HG03066 (cell line): ENCODE data around the gene GRM7.

ENCODE experiments used
- ATAC-seq: cut with Tn5 transposase; IDR thresholded peaks from one replicate; pipeline ENCODE4 v1.9.1; 2021; ENCODE audit warnings: low read depth; ENCODE audit not compliant: unreplicated experiment

GRM7 gene

DNA sequence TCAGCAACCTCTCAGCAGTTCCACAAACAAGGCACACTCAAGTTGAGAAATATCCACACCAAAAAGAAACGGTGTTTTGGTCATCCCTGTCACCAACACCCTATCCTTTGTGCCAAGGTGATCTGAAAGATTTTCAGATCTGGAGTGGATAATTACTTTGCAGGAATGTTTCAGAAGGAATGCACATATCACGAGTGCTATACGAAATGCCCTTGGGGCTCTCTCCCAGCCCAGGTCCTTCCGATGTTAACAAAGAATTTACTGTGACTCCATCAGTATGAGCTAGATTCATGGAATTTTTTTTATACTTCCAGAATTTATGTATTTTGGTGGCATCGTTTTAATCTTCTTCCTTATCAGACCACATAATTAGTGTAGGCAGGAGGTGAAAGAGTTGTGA, 105.0 kb downstream of the GRM7 start:
- ATAC-seq, result no peak

DNA sequence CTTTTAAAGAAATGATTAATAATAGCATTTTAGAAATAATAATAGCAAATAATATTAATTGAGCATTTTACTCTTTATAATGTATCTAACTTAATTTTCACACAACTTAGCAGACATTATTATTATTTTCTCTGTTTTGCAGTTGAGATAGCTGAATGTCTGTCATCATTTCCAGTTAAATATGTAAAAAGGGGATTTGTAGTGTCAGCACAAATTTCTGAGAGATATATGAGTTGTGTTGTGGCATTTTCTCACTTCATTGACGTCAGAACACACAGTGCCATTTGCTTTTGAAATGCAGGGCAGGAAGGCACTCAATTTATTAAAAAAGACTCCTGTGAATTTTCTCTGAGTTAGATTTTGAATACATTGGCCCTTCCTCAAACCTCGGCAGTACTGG, 111.0 kb downstream of the GRM7 start:
- no peak for ATAC-seq

DNA sequence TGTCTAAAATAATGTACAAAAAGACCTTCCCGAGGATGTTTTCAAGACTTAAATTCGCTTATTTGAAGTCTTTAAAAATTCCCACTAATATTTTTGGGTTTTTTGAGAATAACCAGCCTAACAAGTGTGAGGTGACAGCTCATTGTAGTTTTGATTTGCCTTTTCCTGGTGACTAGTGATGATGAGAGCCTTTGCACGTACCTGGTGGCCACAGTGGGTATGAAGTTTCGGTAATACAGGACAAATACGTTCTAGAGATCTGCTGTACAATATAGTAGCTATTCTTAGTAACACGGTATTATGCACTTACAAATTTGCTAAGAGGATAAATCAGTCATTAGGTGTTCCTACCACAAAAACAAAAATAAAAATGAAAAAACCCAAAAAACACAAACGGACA, 124.9 kb downstream of the GRM7 start:
- no peak for ATAC-seq

DNA sequence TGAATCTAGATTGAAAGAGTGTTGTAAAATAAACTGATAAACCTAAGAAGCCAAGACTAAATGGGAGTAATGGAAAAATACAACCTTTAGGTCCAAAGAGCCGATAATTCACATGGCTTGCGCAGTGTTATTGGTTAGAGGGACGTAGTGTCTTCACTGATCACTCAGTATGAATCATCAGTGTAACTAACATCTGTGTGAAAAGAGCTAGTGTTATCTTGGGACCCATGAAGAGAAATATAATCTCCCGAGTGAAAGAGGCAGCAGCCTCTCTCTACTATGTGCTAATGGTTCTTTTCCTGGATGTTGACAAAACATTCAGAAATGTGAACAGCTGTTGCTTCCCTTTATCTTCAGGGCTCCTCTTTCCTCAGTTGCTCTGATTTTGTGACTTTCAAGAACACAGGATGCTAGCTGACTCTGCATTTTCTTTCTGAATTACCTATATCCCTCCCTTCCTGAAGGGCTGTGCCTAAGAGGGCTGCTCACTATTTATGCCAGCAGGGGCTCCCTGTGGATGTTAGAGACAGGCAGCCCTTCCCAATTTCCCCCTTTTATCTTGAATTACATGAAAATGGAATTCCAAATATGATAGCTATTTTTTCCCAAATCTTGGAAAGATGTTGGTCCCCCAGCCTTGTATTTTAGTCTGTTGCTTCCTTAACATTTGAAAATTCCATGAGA, 128.8 kb downstream of the GRM7 start:
- no peak for ATAC-seq

DNA sequence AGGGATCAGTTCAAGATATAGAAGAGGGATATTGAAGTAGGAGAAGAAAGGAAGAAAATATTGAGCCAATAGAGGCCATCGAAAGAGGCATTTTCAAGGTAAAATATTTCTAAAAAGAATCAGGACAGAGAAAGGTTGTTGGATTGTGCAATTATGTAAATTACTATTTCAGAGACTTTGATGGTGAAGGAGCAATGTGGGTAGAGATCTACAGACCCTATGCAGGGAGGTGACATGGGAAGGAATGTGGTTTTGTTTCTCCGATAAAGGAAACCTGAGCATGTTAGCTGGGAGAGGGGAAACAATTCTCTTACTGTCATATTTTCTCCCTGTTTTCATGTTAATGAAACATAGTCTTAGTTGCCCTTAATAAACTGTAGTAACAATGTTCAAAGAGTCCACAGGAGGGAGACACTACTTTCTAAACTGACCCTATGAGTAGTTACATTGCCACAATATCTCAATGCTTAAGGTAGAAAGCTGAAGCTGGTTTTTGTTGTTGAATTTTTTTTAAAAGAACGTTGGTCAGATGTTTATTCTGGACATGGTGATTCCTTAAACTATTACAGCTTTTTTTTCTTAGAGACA, 133.3 kb downstream of the GRM7 start:
- no peak for ATAC-seq

DNA sequence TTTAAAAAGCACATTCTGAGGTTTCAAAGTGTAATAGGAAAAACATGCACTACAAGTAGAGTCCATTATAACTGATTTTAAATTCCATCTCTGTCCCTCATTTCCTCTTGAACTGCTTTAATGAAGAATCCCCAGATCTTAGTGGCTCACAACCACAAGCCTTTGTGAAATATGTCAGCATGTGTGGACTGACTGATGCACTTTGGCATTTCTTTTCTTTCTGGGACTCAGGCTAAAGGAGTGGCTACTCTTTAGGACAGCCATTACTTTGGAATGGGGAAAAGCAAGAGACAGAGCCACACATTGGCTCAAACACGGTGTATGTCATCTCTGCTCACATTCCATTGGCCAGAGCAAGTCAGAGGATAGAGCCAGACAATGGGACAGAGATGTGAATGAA, 139.6 kb downstream of the GRM7 start:
- ATAC-seq, result no peak

DNA sequence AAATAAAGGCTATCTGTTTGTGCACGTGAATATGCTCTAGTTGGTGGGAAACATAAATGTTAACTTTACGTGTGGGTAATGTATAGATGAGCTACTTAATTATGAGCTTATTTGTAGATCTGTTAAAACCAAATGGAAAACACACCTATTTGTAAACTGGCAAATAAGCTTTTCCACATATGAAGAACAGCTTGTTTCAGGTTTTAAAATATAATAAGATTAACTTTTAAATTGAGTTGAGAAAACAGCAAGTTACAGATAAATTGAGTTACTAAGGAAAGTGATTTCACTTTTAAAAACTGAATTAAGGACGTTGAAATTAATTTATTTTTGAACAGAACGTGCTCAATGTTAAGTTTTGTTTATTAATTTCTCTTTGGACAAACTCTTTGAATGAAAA, 140.5 kb downstream of the GRM7 start:
- no peak for ATAC-seq

DNA sequence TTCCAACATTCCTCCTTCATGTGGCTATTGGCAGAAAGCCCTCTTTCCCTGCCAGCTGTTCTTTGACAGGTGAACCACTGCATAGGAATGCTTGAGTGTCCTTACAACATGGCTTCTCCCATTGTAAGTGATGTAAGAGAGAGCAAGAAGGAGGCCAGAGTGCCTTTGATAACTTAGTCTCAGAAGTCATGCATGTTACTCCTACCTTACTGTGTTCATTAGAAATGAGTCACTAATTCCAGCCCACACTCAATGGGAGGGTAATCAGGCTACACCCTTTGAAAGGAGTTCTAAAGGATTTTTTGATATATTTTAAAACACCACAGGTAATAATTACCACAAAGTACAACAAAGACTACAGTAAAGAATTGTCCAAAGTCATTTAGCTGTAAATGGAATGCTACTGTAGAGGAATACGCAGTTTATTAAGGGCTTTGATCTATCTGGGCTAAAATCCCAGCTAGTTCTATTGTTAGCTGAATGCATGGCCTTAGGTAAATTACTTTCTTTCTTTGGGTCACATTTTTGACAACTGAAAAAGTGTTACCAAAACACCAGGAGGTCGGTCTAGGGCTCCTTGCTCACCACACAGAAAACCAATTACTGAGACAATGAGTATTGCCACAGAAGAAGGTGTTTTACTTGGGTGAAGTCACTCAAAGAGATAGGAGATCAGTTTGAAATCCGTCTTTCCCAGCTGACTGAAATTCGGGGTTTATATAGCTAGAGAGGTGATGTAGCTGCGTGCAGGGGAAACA, 154.9 kb downstream of the GRM7 start:
- no peak for ATAC-seq

DNA sequence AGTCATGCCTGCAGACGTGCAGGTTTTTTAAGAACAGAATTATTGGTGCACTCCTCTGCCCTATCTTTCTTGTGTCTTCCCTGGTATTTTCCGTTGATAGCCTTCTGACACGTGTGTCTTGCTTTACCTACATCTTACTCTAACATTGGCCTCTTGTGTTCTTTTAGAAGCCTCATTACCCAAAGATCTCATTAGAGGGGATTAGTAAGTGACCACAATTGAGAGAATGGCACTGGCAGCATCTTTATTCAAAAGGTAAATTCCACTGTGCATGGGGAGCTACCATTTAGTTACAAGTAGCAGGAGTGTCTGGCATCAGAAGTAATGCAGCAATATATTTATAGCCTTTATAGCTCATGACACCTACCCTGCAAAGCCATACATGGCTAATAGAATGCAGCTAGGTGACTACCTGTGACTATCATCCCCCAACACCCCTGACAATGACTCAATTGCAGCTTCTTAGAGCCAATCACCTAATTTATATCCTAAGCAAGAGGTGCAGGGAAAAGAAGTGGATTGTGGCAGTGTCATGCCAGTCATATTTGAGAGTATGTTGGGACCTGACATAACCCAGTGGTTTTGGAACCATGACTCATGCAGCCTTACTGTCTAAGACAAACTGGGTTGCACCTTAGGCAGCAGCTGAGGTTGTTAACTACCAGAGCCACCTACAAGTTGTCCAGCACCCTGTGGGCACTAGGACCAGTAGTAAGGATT, 164.8 kb downstream of the GRM7 start:
- ATAC-seq, result no peak

DNA sequence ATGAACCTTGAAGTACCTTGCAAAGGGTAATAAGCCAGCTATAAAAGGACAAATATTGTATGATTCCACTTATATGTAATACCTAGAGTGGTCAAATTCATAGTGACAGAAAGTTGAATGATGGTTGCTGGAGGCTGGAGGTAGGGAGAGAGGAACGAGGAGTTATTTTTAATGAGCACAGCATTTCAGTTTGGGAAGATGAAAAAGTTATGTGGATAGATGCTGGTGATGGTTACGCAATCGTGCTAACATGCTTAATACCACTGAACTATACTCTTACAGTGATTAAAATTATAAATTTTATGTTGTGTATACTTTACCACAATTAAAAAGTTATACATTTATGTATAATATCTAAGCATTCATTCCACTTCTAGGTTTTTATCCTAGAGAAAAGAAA, 168.6 kb downstream of the GRM7 start:
- ATAC-seq, result no peak

DNA sequence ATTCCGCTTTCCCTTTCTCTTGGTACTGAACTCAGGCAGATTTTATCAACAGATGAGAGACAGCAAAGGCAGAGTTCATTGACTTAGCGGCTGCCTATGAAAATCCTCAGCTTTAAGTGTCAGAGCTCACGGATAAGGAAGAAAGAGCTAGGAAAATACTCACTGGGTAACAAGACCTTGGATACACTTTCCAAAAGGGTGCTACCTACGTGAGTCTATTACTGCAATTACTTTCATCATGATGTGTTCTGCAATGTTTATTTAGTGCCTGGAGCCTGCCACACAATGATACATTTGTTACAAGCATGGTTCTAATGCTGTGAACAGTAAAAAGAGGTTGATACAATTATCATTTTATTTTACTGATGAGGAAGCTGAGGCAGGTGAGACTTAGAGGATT, 177.5 kb downstream of the GRM7 start:
- no peak for ATAC-seq

DNA sequence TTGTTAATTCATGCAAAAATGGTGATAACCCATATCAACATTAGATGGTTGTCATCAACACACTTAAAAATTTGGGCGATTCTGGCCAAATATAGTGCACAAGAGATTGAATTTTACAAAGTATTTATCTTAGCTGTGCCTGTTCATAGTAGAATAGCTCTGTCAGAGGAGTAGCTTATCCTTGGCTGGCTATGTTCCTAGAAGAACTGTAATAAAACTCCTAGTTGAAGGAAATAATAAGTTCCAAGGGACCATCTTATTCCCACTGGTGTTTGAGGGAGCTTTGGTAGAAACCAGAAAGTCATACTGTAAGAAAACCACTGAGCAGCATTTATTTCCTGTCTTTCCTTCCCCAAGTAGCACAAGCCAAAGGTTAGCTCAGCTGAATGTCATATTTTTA, 201.8 kb downstream of the GRM7 start:
- ATAC-seq, result no peak

DNA sequence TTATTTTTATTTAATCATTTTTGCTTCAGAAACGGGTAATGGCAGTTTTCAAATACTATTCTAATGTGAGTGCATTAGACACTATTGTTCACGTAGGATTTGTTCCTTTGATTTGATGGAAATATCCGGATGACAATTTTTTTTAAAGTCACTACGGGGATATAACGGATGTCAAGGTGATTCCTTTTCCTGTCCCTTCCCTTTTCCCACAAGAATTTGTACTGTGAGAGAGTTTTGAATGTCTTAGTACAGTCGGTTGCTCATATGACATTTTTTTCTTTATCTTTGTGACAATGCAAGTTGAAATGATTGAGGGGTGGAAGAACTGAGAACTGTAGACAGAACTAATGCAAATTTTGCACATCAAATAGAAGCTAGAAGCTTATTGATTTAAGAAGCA, 209.5 kb downstream of the GRM7 start:
- no peak for ATAC-seq

DNA sequence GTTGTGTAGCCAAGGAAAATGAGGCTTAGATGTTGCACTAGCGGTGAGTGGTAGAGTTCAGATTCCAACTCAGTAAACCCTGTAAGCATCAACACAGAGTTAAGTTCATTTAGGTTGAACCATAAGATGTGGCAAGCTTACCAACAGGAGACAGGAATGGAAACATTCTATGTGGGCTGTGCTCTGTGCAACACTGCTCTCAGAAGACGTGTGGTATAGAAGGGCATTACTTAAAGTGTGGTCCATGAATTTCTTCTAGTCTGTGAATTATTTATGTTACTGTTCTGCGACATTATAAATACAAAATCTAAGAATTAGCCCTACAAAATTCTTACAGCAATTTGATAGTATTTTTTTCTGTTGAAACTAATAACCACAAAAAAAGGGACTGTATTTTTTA, 213.3 kb downstream of the GRM7 start:
- ATAC-seq, result no peak

DNA sequence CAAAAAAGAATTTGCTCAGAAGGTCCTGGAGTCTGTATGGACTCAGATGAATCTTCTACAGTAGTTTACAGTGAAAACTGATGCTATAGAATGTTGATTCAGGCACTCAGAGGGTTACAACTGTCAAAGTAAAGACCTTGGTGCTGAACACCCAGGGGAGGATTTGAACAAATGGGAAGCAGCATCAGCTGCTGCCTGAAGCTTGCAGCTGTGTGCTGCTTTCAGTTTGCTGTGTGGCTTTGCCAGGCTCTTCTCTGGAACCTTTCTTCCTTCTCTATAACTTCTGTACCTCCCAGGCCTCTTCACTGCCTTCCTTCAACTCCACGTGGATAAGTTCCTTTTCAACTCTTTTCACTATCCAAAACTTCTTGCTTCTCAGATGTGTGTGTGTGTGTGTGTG, 214.2 kb downstream of the GRM7 start:
- ATAC-seq, result no peak

DNA sequence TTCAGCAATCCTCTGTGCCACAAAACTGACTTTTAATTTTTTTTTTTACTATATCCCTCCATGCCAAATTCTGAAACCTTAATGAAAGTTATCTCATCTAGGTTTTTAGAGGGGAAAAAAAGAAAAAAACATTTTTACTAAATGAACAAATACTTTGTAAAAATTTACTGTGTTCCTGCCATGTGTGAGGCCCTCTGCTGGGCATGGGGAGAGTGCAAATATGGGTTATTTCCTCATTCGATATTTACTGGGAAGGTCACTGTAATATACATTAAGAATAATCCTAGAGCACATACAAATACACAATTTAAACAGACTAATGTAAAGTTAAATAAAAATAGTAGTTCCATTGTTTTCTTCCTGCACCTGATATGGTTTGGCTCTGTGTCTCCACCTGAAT, 215.0 kb downstream of the GRM7 start:
- ATAC-seq, result no peak

DNA sequence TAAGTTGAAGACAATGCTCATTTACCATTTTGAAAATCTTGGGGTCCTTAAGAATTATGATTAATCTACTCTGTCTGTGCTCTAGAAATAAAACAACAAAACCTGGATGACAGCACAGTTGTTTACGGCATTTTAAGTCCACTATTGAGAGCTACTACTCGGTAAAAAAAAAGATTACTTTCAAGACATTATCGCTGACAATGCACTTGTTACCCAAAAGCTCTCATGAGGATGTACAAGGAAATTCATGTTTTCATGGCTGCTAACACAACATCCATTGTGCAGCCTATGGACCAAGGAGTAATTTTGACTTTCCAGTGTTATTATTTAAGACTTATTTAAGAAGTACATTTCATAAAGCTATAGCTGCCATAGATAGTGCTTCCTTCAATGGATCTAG, 221.3 kb downstream of the GRM7 start:
- ATAC-seq, result no peak

DNA sequence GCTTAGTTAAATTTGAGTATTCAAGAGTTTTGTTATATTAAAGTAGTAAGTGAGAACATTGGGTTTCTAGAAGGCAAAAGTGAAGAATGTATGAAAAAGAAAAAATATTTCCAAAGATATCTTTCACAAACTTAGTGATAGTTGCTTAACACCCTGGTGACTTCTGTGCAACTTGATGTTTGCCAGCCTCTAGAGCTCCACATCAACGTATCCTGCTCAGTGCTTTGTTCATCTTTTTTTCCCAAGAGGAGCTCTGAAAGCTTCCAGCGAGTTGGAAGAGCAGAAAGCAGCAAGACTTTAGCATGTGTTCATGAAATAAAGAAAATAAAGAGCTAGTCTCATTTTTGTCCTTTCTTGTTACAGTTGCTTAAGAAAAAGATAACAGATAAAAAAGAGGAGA, 225.5 kb downstream of the GRM7 start:
- no peak for ATAC-seq

DNA sequence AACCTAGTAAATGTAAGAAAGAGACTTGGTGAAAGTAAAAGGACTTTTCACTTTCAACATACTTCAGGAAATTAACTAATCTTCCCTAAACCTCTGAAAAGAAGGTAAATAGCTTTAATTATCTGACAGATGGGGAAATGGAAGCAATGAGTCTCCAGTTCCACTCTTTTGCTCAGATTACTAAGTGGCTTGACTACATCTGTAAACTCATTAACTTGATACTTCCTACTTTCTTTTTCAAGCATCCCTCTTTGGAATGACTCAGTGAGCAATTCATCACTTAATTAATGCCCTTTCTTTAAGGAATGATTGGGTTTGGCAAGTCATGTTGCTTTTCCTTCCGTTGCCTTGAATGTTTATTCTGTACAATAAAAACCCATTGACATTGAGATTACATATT, 234.2 kb downstream of the GRM7 start:
- ATAC-seq, result no peak

DNA sequence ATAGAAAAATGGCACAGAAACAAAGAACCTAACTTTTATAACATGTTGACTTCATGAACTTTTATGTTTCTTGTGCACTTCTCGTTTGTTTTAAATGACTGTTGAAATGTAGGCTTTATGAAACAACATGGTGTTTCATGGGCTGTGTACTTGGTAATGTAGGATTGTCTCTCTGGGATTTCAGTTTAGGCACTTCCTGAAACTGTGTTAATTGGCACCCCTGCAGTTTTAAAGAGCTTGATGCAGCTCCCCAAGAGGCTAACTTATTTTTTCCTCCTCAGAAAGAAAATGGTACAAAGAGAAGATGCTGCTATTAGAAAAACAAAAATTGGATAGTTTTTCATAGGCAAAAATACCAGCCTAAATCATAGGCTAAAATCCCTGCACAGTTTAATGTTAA, 239.2 kb downstream of the GRM7 start:
- ATAC-seq, result no peak

DNA sequence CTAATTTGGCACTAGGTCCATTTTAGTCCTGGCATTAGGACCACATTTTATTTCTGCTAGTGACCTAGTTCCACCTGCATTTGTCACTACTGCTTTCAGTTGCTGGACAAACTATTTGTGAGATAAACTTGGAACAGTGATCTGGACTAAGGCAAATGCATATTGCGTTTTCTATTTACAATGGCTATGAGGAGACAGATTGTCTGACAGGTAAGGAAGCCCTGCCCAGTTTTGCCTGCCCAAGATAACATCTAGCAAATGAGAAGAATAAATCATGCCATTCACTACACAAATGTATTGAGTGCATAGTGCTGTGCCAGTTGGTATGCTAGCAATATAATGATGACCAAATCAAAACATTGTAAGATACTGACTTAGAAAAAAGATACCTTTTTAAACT, 245.7 kb downstream of the GRM7 start:
- no peak for ATAC-seq
